A673 (cell line): ENCODE data around the gene CCDC127. TPM values are rescaled to one million over a fixed set of nuclear protein-coding genes. Genes with fewer than 3 reads are reported as not detected.

Experiments used
- BruUV-seq: library from RNA; stranded (reverse); fragments of 400-500 nt; replicated peaks from 2 replicates; lab custom pipeline; 2021; lab: Mats Ljungman, UMichigan
- CTCF ChIA-PET: fragments of 300-600 bp; sonication (Branson Sonifier 250); formaldehyde crosslinking; loops from one replicate; lab custom pipeline; 2022; ENCODE audit warnings: antibody characterized with exemption; lab: Charles Lee
- POLR2A ChIA-PET: fragments of 300-600 bp; sonication (Branson Sonifier 250); formaldehyde crosslinking; loops from one replicate; lab custom pipeline; 2022; ENCODE audit warnings: antibody characterized with exemption; ENCODE audit not compliant: low non-redundant PET; lab: Charles Lee
- DNase-seq: peaks from one replicate; pipeline ENCODE4 v3.0.0-alpha.2; 2015; ENCODE audit warnings: low spot score
- H3K27ac ChIP-seq: fragments of 200-600 bp; sonication (generic); 2 replicates; pipeline ENCODE4 v1.5.1; 2016; ENCODE audit warnings: mixed run types, low read depth, mild to moderate bottlenecking, mixed read lengths, antibody characterized with exemption, low read length; ENCODE audit not compliant: poor library complexity, severe bottlenecking
- H3K27me3 ChIP-seq: fragments of 200-600 bp; sonication (generic); replicated peaks from 2 replicates; pipeline ENCODE4 v1.6.1; 2017; ENCODE audit warnings: mixed run types, low read depth, mild to moderate bottlenecking, mixed read lengths, antibody characterized with exemption, low read length; ENCODE audit not compliant: insufficient read depth, poor library complexity
- H3K36me3 ChIP-seq: fragments of 200-600 bp; sonication (generic); 2 replicates; pipeline ENCODE4 v1.6.1; 2016; ENCODE audit warnings: mixed run types, mild to moderate bottlenecking, mixed read lengths, antibody characterized with exemption, low read length; ENCODE audit not compliant: insufficient read depth, poor library complexity, severe bottlenecking
- H3K4me1 ChIP-seq: fragments of 200-600 bp; sonication (generic); 2 replicates; pipeline ENCODE4 v1.6.1; 2017; ENCODE audit warnings: mixed run types, mild to moderate bottlenecking, mixed read lengths, antibody characterized with exemption, low read length; ENCODE audit not compliant: insufficient read depth, poor library complexity, severe bottlenecking
- H3K4me3 ChIP-seq: fragments of 200-600 bp; sonication (generic); 2 replicates; pipeline ENCODE4 v1.5.1; 2016; ENCODE audit warnings: low read depth, mixed run types, mild to moderate bottlenecking, mixed read lengths, low read length; ENCODE audit not compliant: poor library complexity, severe bottlenecking
- H3K9me3 ChIP-seq: fragments of 200-600 bp; sonication (generic); 2 replicates; pipeline ENCODE4 v1.6.1; 2016; ENCODE audit warnings: mixed run types, low read depth, mild to moderate bottlenecking, mixed read lengths, antibody characterized with exemption, low read length; ENCODE audit not compliant: poor library complexity, severe bottlenecking
- CTCF ChIP-seq: fragments of 300-800, 200-600 bp; sonication (generic); conservative IDR thresholded peaks from 2 replicates; pipeline ENCODE4 v1.5.1; 2017; ENCODE audit warnings: low read depth, mild to moderate bottlenecking, antibody characterized with exemption, low read length, moderate library complexity, mixed read lengths
- EZH2 ChIP-seq: fragments of 200-600 bp; sonication (generic); IDR thresholded peaks from 2 replicates; pipeline ENCODE4 v1.6.1; 2017; ENCODE audit warnings: borderline replicate concordance, low read depth, mild to moderate bottlenecking, mixed read lengths, antibody characterized with exemption, low read length; ENCODE audit not compliant: poor library complexity, severe bottlenecking
- intact Hi-C: fragments of 100-400 bp; cut with micrococcal nuclease; formaldehyde crosslinking; loops from one replicate; pipeline ENCODE4 v1.10.0; 2022; ENCODE audit not compliant: unreplicated experiment
- total RNA-seq: library from RNA; stranded (reverse); gene quantifications from 2 replicates; pipeline ENCODE4 v1.2.3, GENCODE V29; 2021

Gene CCDC127
- total RNA-seq, 1 experiment from 2014 or later = 8.8 TPM

- POLR2A ChIA-PET = no interaction called here
- no peak for DNase-seq
- H3K27me3 ChIP-seq = no peaks in the 10 kb centered on the region
- no peak overlapping the region for H3K27ac ChIP-seq
- H3K4me1 ChIP-seq = peaks cover 3% of the 10 kb centered on the region
- no peaks in the 10 kb centered on the region for H3K9me3 ChIP-seq
- H3K4me3 ChIP-seq = no peak overlapping the region
- CTCF ChIA-PET = no interaction called here
- TF ChIP-seq CTCF (no peak), EZH2 (no peak)
- H3K36me3 ChIP-seq = no peaks in the 10 kb centered on the region
- no TSS peak for BruUV-seq
- intact Hi-C loops = no loop called here
Observed at GRCh38 chr5:190366-191035, 27.5 kb downstream of the CCDC127 start.

- Histone ChIP-seq H3K27me3 (no peaks in the 10 kb centered on the region), H3K4me1 (peaks cover 3% of the 10 kb centered on the region), H3K4me3 (no peak overlapping the region), H3K27ac (no peak overlapping the region), H3K9me3 (no peaks in the 10 kb centered on the region), H3K36me3 (no peaks in the 10 kb centered on the region)
- POLR2A ChIA-PET = no interaction called here
- TF ChIP-seq CTCF (no peak), EZH2 (no peak)
- intact Hi-C loops = loop anchor here (2.0 kb wide), 1 partner anchor 241 kb away; no protein-coding TSS in a partner anchor
- DNase-seq = no peak
- CTCF ChIA-PET = no interaction called here
- BruUV-seq = no TSS peak
Observed at GRCh38 chr5:189976-190365, 28.0 kb downstream of the CCDC127 start.

- Histone ChIP-seq H3K4me1 (peaks cover 3% of the 10 kb centered on the region), H3K27ac (no peak overlapping the region), H3K36me3 (no peaks in the 10 kb centered on the region), H3K4me3 (no peak overlapping the region), H3K9me3 (no peaks in the 10 kb centered on the region), H3K27me3 (no peaks in the 10 kb centered on the region)
- DNase-seq = no peak
- BruUV-seq = no TSS peak
- TF ChIP-seq EZH2 (no peak), CTCF (no peak)
- intact Hi-C loops = loop anchor here (2.0 kb wide), 1 partner anchor 241 kb away; no protein-coding TSS in a partner anchor
- POLR2A ChIA-PET = no interaction called here
- CTCF ChIA-PET = interaction anchor here (1.5 kb wide), 1 partner anchor 236 kb away, joined by 5 read pairs; no protein-coding TSS in a partner anchor
Observed at GRCh38 chr5:189486-189885, 28.5 kb downstream of the CCDC127 start.
